ENCODE measurements around the gene UQCRC2. TPM values are rescaled to one million over a fixed set of nuclear protein-coding genes. Genes with fewer than 3 reads are reported as not detected.

The UQCRC2 gene
- total and polyA plus RNA-seq, 10 of the 15 experiments (the other 5 are each of a cell fraction or from before 2014, with no cell fraction given), result 256 to 563 (median 327) TPM

- 17% methylated on average over 2 of the region's 2 CpGs for WGBS (ENCODE audit: insufficient coverage, insufficient replicate concordance, low lambda C conversion rate, missing lambda C conversion rate)
- DNase-seq (ENCODE audit: low read depth, low spot score), result no peak
- H3K27me3 ChIP-seq (replicated peaks in 1 of 2; ENCODE audit: control insufficient read depth in 2 of 2, insufficient read depth in 2 of 2, low read length in 1 of 2), result no peaks in the 10 kb centered on the region
- ChIA-PET POLR2A (interaction anchor here (1.4 to 4.1 kb wide), 3 partner anchors 9 to 23 kb away, joined by 6 to 33 read pairs (median 7); partner anchors contain the start of gene MOSMO), SMC1A (ENCODE audit: uncharacterized antibody, unreplicated experiment) (interaction anchor here (1.0 to 4.5 kb wide), 6 partner anchors 11 to 50 kb away, joined by 4 to 36 read pairs (median 14); partner anchors contain the start of gene MOSMO), CTCF (interaction anchor here (0.7 to 5.8 kb wide), 11 partner anchors 11 to 161 kb away, joined by 3 to 51 read pairs (median 8); partner anchors contain the start of gene MOSMO), RAD21 (ENCODE audit: unreplicated experiment) (interaction anchor here (0.8 to 4.3 kb wide), 5 partner anchors 16 to 161 kb away, joined by 3 to 27 read pairs (median 3); partner anchors contain the start of gene MOSMO)
- in situ Hi-C loops (cut with MboI), result no loop called here
- H3K79me2 ChIP-seq (ENCODE audit: control insufficient read depth, insufficient read depth, low read length), result peaks cover 4% of the 10 kb centered on the region
- peak overlapping the region; percentile 34 for H3K9ac ChIP-seq (ENCODE audit: control insufficient read depth, insufficient read depth, low read length)
- H3K27ac ChIP-seq (ENCODE audit: control insufficient read depth, insufficient read depth), result peak overlapping the region; percentile 52; the same call in 1 of the 2 replicates
- H3K36me3 ChIP-seq (ENCODE audit: control insufficient read depth in 2 of 2, insufficient read depth in 2 of 2, low read length in 1 of 2), result no peaks in the 10 kb centered on the region; a peak in 1 of 4 replicates
- peak overlapping the region; percentile 6; the same call in 1 of the 2 replicates for H2AFZ ChIP-seq (ENCODE audit: control insufficient read depth, low read depth, low read length)
- intact Hi-C loops (cut with micrococcal nuclease; ENCODE audit: unreplicated experiment), result no loop called here
- no peaks in the 10 kb centered on the region for H4K20me1 ChIP-seq (ENCODE audit: control insufficient read depth, insufficient read depth)
- peak; percentile 62 for ATAC-seq
- H3K4me1 ChIP-seq (ENCODE audit: control insufficient read depth, insufficient read depth, low read length), result peaks cover 23% of the 10 kb centered on the region
- H3K9me3 ChIP-seq (replicated peaks; ENCODE audit: control insufficient read depth, insufficient read depth, low read length), result no peaks in the 10 kb centered on the region; the same call in none of the 3 replicates
- BruUV-seq (replicated peaks), result no TSS peak
- TF ChIP-seq JUNB (IDR thresholded peaks at IDR 0.05) (no peak), HDAC2 (IDR thresholded peaks at IDR 0.05) (no peak), SUZ12 (IDR thresholded peaks at IDR 0.05; ENCODE audit: unreplicated experiment) (no peak), IKZF1 (conservative IDR thresholded peaks at IDR 0.05) (peak; percentile 39; the same call in 1 of the 2 replicates), EED (IDR thresholded peaks at IDR 0.05; ENCODE audit: low read depth) (peak; percentile 51; the same call in 1 of the 2 replicates), SPI1 (IDR thresholded peaks at IDR 0.05; ENCODE audit: borderline replicate concordance, insufficient read depth, low read depth, low read length) (peak; percentile 37; the same call in 1 of the 2 replicates), NFIC (IDR thresholded peaks at IDR 0.05; ENCODE audit: low read depth, low read length) (peak; percentile 35; the same call in 1 of the 2 replicates), MEF2A (IDR thresholded peaks at IDR 0.05; ENCODE audit: insufficient read depth, low read depth, low read length) (0 out of 2 replicates have a peak, but pooled peaks have one; percentile 34), IKZF2 (IDR thresholded peaks at IDR 0.05) (peak; percentile 24 to 50; a peak in 2 of 4 replicates), RUNX3 (IDR thresholded peaks at IDR 0.05; ENCODE audit: low read length) (peak; percentile 43), ETV6 (conservative IDR thresholded peaks at IDR 0.05 in 1 of 2, IDR thresholded peaks at IDR 0.05 in 1 of 2; ENCODE audit: borderline replicate concordance in 1 of 2, low read depth in 1 of 2) (peak in 1 of 2 experiments; percentile 24; a peak in 1 of 4 replicates), MEF2B (IDR thresholded peaks at IDR 0.05; ENCODE audit: partially characterized antibody, poor library complexity, severe bottlenecking) (peak; percentile 43), CEBPB (IDR thresholded peaks at IDR 0.05; ENCODE audit: borderline replicate concordance in 1 of 2, low read depth in 2 of 2, low read length in 2 of 2) (no peak)
- peak; percentile 80 for FAIRE-seq
- peak overlapping the region; percentile 45; the same call in 1 of the 2 replicates for H3K4me3 ChIP-seq
- peak overlapping the region; percentile 82 for H3K4me2 ChIP-seq (ENCODE audit: control insufficient read depth, insufficient read depth)
These were observed 74.5 kb downstream of the UQCRC2 start for GRCh38 chr16:22027633-22028032.
